Breast epithelium (tissue), 3 donors: ENCODE measurements around the gene RERE.

Experiments used
- POLR2A ChIP-seq: fragments of 450-650 bp; IDR thresholded peaks from one replicate; pipeline ENCODE4 v1.6.1; 2016; ENCODE audit warnings: antibody characterized with exemption, mild to moderate bottlenecking, moderate library complexity
- POLR2AphosphoS5 ChIP-seq, 3 donors: sonication (generic); formaldehyde crosslinking; IDR thresholded peaks; one replicate each; pipeline ENCODE4 v1.6.1; 2017; ENCODE audit warnings: antibody characterized with exemption in 3 of 3
- TF ChIP-seq, protein P1 (sequence below), 3 donors: fragments of 450-650 bp; IDR thresholded peaks; one replicate each; pipeline ENCODE4 v1.5.1; 2016 to 2017; ENCODE audit warnings: antibody characterized with exemption in 3 of 3, mild to moderate bottlenecking in 3 of 3, moderate library complexity in 3 of 3

DNA sequence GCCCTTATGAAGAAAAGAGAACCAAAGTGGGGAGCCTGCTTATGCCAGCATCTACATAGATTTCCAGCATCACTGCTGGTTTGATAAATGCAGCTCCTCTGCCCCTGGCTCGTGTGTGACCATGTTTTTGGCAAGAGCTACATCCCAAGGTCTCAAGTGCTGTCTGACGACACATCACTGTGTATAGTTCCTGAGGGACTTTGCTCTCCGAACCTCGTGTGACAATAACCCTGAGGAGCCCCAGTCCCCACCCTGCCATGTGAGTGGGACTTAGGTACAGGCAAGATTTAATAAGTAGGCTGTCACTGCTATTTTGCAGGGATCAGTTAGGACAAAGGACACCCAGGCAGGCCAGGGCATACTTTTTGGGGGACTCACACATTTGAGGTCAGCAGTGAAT is 28.8 kb upstream of the RERE start:
- TF ChIP-seq, protein P1, sequence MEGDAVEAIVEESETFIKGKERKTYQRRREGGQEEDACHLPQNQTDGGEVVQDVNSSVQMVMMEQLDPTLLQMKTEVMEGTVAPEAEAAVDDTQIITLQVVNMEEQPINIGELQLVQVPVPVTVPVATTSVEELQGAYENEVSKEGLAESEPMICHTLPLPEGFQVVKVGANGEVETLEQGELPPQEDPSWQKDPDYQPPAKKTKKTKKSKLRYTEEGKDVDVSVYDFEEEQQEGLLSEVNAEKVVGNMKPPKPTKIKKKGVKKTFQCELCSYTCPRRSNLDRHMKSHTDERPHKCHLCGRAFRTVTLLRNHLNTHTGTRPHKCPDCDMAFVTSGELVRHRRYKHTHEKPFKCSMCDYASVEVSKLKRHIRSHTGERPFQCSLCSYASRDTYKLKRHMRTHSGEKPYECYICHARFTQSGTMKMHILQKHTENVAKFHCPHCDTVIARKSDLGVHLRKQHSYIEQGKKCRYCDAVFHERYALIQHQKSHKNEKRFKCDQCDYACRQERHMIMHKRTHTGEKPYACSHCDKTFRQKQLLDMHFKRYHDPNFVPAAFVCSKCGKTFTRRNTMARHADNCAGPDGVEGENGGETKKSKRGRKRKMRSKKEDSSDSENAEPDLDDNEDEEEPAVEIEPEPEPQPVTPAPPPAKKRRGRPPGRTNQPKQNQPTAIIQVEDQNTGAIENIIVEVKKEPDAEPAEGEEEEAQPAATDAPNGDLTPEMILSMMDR (IDR thresholded peaks at IDR 0.05), result no peak
- TF ChIP-seq POLR2A (no peak), POLR2AphosphoS5 (IDR thresholded peaks at IDR 0.05) (no peak)
